ENCODE measurements around the gene ANKFY1.

The ANKFY1 gene

DNA sequence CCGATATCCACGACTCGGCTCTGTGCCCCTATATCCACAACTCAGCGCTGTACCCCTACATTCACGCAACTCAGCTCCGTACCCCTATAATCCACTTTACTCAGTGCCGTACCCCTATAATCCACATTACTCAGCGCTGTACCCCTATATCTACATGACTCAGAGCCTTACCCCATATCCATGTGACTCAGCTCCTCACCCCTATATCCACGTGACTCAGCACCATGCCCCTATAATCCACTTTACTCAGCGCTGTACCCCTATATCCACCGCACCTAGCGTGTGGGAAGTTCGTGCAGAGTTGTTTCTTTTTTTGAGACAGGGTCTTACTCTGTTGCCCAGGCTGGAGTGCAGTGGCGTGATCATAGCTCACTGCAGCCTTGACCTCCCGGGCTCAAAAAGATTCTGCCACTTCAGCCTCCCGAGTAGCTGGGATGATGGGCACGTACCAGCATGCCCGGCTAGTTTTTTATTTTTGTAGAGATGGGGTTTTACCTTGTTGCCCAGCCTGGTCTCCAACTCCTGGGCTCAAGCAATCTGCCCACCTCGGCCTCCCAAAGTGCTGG lies 103.4 kb downstream of the ANKFY1 start:
- TF ChIP-seq, protein P1, sequence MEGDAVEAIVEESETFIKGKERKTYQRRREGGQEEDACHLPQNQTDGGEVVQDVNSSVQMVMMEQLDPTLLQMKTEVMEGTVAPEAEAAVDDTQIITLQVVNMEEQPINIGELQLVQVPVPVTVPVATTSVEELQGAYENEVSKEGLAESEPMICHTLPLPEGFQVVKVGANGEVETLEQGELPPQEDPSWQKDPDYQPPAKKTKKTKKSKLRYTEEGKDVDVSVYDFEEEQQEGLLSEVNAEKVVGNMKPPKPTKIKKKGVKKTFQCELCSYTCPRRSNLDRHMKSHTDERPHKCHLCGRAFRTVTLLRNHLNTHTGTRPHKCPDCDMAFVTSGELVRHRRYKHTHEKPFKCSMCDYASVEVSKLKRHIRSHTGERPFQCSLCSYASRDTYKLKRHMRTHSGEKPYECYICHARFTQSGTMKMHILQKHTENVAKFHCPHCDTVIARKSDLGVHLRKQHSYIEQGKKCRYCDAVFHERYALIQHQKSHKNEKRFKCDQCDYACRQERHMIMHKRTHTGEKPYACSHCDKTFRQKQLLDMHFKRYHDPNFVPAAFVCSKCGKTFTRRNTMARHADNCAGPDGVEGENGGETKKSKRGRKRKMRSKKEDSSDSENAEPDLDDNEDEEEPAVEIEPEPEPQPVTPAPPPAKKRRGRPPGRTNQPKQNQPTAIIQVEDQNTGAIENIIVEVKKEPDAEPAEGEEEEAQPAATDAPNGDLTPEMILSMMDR (IDR thresholded peaks at IDR 0.05; ENCODE audit: insufficient read depth, low read depth, low read length, missing control alignments), result no peak
- H3K4me3 ChIP-seq (ENCODE audit: low read depth, low read length), result no peak overlapping the region
- DNase-seq (ENCODE audit: low read depth), result no peak

DNA sequence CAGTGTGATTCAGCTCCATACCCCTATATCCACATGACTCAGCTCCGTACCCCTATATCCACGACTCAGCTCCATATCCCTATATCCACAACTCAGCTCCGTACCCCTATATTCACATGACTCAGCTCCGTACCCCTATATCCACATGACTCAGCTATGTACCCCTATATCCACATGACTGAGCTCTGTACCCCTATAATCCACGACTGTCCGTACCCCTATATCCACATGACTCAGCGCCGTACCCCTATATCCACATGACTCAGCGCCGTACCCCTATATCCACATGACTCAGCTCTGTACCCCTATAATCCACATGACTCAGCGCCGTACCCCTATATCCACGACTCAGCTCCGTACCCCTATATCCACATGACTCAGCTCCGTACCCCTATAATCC lies 104.0 kb downstream of the ANKFY1 start:
- no peak overlapping the region for H3K4me3 ChIP-seq (ENCODE audit: low read depth, low read length)
- TF ChIP-seq, protein P1 (IDR thresholded peaks at IDR 0.05; ENCODE audit: insufficient read depth, low read depth, low read length, missing control alignments), result no peak
- DNase-seq (ENCODE audit: low read depth), result no peak

DNA sequence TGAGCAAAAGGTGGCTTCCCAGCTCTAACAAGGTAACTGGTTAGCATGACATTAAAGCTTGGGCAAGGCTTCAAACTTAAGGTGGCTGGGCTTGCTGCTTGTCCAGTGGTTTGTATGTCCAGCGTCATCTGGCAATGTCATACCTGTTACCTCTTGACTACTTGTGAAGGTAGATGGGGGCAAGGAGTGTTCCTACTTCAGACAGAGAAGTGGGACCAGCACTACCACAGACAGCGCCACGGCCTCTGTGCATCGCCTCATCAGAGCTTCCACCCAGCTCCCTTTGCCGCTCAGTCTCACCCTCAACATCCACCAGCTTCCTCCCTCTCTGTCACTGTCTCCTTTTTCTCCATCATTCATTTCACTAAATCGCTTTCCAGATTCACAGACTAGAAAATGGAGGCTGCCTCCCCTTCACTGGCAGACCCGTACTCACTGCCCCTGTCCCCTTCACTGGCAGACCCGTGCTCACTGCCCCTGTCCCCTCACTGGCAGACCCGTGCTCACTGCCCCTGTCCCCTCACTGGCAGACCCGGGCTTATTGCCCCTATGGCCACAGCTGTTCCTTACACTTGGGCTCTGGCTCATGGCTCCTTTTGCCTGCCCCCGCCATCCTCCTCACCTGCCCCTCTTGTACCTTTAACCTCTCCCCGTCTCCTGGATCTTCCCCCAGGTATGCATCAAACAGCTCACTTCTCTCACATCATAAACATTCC lies 106.0 kb downstream of the ANKFY1 start:
- no peak for DNase-seq (ENCODE audit: low read depth)
- no peak overlapping the region for H3K4me3 ChIP-seq (ENCODE audit: low read depth, low read length)
- TF ChIP-seq, protein P1 (IDR thresholded peaks at IDR 0.05; ENCODE audit: insufficient read depth, low read depth, low read length, missing control alignments), result no peak

DNA sequence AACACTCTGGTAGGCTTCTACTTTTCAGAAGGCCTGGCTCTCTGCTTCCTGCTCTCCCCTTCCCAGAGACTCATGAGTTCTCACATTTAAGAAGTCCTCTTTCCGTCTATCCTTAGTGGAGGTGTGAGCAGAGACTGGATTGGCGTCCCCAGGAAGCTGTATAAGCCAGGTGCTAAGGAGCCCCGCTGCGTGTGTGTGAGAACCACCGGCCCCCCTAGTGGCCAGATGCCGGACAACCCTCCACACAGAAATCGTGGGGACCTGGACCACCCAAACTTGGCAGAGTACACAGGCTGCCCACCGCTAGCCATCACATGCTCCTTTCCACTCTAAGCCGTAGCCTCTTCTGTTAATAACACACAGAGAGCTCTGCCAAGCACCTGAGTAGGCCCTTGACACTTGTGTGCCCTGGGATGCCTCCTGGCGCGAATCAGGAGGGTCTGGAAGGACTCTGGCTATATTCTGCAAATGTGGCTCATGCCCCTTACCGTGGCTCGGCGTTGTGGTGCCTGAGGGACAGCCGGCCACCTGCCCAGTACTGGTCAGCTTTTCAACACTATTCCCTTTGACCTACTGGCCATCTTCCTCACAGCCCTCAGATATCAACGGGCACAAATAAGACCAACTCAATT lies 106.9 kb downstream of the ANKFY1 start:
- no peak overlapping the region for H3K4me3 ChIP-seq (ENCODE audit: low read depth, low read length)
- TF ChIP-seq, protein P1 (IDR thresholded peaks at IDR 0.05; ENCODE audit: insufficient read depth, low read depth, low read length, missing control alignments), result peak; percentile 7
- DNase-seq (ENCODE audit: low read depth), result no peak

DNA sequence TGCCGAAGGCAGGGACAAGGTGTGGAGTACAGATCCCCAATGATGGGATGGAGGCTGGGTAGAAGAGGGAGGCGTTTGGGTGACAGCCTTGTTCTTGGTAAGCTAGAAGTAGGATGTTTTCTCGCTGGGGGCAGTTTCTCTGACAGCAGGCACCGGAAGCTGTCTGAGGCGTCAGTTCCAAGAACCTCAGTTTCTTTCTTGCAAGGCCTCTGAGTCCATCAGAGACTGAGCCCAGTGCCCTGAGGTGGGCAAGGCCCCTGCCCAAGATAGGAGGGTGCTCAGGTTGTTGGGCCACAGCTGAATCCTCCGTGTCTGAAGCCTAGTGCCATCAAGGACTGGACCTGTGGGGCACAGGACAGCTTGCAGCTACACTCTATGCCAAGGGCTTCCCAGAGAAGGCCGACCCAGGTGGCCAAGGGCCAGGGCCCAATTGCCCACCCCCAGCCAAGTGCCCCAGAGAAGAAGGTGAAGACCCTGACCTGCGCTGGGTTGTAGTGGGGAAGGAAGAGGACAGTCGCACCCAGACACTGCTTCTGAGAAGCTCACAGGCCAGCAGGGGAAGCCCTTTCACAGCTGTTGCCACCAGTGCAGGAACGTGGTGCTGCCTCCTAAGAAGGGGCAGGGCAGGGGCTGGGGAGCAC lies 107.7 kb downstream of the ANKFY1 start:
- no peak overlapping the region for H3K4me3 ChIP-seq (ENCODE audit: low read depth, low read length)
- TF ChIP-seq, protein P1 (IDR thresholded peaks at IDR 0.05; ENCODE audit: insufficient read depth, low read depth, low read length, missing control alignments), result no peak
- no peak for DNase-seq (ENCODE audit: low read depth)

DNA sequence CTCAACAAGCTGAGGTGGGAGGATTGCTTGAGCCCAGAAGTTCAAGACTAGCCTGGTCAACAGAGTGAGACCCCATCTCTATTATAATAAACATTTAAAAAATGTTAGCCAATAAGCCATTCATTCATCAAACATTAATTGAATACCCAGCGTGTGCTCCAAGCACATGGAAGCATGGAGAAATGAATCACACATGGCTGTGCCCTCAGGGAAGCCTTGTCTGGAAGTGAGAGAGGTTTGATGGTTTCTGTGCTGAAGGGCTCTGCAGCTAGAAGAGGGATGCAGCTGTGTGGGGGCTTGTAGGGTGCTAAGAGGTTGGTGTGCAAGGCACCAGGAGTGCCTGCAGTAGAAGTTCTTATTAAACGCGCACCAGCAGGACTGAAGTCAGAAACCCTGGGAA lies 109.6 kb downstream of the ANKFY1 start:
- TF ChIP-seq, protein P1 (IDR thresholded peaks at IDR 0.05; ENCODE audit: insufficient read depth, low read depth, low read length, missing control alignments), result no peak
- no peak for DNase-seq (ENCODE audit: low read depth)

More for the DNA sequence above, 109.6 kb downstream of the ANKFY1 start:
- H3K4me3 ChIP-seq (ENCODE audit: low read depth, low read length), result no peak overlapping the region

Measured in GM12865 (cell line).